ENCODE measurements around the gene EMC1.
"Not testable (repeated sequence)": the region's sequence is repeated elsewhere in the genome, so short reads cannot be mapped to it uniquely, and the experiment has no call there.

The EMC1 gene

DNA sequence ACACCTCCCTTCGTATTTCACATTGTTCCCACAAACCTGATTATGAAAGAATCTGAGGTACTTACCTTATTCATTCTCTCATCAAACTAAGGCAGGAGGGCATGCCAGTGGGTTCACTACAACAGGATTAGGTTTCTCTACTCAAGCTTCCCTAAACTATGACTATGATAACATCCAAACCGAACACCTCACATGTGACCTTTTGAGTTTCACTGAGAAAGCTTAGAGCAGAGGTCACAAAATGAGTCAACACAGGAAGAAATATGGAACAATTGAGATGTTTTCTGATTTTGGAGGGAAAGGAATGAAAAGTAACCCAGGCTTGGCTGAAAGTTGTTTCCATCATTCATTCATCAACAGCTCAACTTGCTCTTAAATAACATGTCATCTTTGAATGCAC, 65.3 kb downstream of the EMC1 start:
- no peak for DNase-seq

- no peak for DNase-seq
Measured at GRCh38 chr1:19182223-19182622, 69.1 kb downstream of the EMC1 start.

- DNase-seq = not testable (repeated sequence)
Measured at GRCh38 chr1:19180265-19180657, 71.1 kb downstream of the EMC1 start.

- no peak for DNase-seq
Measured at GRCh38 chr1:19179597-19180264, 71.6 kb downstream of the EMC1 start.

DNA sequence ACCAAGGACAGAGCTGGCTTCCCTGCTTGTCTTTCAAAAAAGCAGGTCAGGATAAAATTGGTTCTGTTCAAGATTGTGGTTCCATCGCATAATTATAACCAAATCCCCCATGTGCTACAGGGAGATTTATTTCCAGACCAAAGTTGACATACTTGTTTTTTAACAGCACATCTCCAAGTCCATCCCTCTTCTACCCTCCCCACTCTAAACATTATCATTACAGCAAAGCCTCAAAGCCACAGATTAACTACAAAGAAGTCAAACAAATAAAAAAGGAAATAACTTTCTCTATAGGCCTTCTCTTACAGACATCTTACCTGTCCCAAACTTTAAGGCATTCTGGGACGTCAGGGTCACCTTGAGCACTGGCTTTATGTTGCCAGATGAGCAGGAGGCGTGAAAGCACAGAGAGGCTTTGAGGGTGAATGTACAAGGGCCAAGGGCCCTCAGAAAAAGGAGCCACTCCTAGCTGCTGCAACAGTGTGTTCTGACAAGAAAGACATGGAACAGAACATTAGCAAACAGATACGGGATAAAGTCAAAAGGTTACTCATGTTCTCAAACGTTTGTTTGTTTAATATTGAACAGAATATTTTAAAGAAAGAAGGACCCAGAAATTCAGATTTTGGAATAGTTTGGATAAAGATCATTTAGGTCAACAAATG, 72.5 kb downstream of the EMC1 start:
- DNase-seq = no peak

DNA sequence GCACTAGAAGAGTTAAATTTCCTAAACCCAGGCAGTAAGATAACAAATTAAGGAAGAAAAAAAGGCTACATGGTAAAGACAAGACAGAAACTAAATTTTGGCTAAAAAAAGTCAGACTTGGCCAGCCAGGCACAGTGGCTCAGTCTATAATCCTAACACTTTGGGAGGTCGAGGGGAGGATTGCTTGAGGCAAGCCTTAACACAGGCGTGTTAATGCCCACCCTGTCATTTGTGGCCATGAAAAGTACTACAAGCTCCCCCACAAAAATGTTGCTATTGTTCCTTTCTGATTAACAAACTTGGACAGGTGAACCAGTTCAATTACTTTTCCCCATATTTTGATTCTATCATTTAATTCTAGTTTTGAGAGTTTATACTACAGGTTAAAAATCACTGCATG, 73.5 kb downstream of the EMC1 start:
- DNase-seq = no peak

GRCh38 chr1:19169642-19170041, 81.7 kb downstream of the EMC1 start:
- no peak for DNase-seq

GRCh38 chr1:19167140-19167539, 84.2 kb downstream of the EMC1 start:
- no peak for DNase-seq

DNA sequence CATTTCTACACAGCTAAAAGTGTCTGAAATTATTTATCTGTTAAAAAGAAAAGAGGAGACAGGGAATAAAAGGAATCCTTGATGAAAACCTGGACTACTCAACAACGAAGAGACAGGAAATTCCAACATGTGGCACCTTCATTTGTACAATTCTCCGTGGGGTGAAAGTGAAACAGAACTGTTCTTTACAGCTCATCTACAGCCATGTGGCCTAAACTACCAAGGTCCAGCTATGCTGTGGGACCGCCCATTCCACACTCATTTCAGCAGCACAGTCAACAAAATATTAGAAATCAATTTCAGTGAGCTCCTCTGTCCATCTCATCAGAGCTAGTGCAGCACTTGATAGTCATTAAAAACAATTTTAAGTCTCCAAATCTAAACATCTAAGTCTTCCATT, 85.3 kb downstream of the EMC1 start:
- DNase-seq = no peak
